ENCODE measurements around the gene SAMD4A.

GRCh38 chr14:54769951-54770863, 203.3 kb downstream of the SAMD4A start:
- no peak for TF ChIP-seq CTCF (conservative IDR thresholded peaks at IDR 0.05; ENCODE audit: low read depth, low read length)
- no peak for TF ChIP-seq EZH2 (IDR thresholded peaks at IDR 0.05; ENCODE audit: borderline replicate concordance, low read depth, low read length, poor library complexity, severe bottlenecking)
